B cell (primary cell): Measurements from ENCODE around the gene FRMPD1.

Source experiments
- EZH2 ChIP-seq: IDR thresholded peaks from 2 replicates; pipeline ENCODE4 v1.6.1; 2012; ENCODE audit warnings: borderline replicate concordance, low read depth, mild to moderate bottlenecking, moderate library complexity, low read length; ENCODE audit not compliant: insufficient read depth, poor library complexity, severe bottlenecking
- TF ChIP-seq, protein P1 (sequence below): fragments of 200-600 bp; IDR thresholded peaks from one replicate; pipeline ENCODE4 v1.8.0; 2022; ENCODE audit warnings: antibody characterized with exemption, mild to moderate bottlenecking

GRCh38 chr9:37749129-37749528 lies 98.4 kb downstream of the FRMPD1 start:
- no peak for TF ChIP-seq EZH2
- TF ChIP-seq, protein P1, sequence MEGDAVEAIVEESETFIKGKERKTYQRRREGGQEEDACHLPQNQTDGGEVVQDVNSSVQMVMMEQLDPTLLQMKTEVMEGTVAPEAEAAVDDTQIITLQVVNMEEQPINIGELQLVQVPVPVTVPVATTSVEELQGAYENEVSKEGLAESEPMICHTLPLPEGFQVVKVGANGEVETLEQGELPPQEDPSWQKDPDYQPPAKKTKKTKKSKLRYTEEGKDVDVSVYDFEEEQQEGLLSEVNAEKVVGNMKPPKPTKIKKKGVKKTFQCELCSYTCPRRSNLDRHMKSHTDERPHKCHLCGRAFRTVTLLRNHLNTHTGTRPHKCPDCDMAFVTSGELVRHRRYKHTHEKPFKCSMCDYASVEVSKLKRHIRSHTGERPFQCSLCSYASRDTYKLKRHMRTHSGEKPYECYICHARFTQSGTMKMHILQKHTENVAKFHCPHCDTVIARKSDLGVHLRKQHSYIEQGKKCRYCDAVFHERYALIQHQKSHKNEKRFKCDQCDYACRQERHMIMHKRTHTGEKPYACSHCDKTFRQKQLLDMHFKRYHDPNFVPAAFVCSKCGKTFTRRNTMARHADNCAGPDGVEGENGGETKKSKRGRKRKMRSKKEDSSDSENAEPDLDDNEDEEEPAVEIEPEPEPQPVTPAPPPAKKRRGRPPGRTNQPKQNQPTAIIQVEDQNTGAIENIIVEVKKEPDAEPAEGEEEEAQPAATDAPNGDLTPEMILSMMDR = no peak
